Suprapubic skin (tissue), 4 donors: ENCODE results near the gene PMP22. TPM values are rescaled to one million over a fixed set of nuclear protein-coding genes. Genes with fewer than 3 reads are reported as not detected.

Source experiments
- DNase-seq, 2 donors: peaks; one replicate each; pipeline ENCODE4 v3.0.0-alpha.2; 2019; ENCODE audit warnings: low spot score in 2 of 2
- H3K27ac ChIP-seq: fragments of 200-600 bp; sonication (generic); one replicate; pipeline ENCODE4 v1.5.1; 2019
- H3K27me3 ChIP-seq: fragments of 200-600 bp; sonication (generic); one replicate; pipeline ENCODE4 v1.5.1; 2019
- H3K36me3 ChIP-seq: fragments of 200-600 bp; sonication (generic); one replicate; pipeline ENCODE4 v1.5.1; 2019
- H3K4me1 ChIP-seq: fragments of 200-600 bp; sonication (generic); one replicate; pipeline ENCODE4 v1.5.1; 2019
- H3K4me3 ChIP-seq: fragments of 200-600 bp; sonication (generic); one replicate; pipeline ENCODE4 v1.5.1; 2019; ENCODE audit warnings: mild to moderate bottlenecking
- H3K9me3 ChIP-seq: fragments of 200-600 bp; sonication (generic); one replicate; pipeline ENCODE4 v1.5.1; 2019
- CTCF ChIP-seq, 2 donors: fragments of 200-600 bp in 1 of 2; fragments of 450-650 bp in 1 of 2; sonication (generic) in 1 of 2; IDR thresholded peaks; one replicate each; pipeline ENCODE4 v1.5.1; 2016 to 2019; ENCODE audit warnings: antibody characterized with exemption in 2 of 2, mild to moderate bottlenecking in 1 of 2, moderate library complexity in 1 of 2
- EP300 ChIP-seq: sonication (generic); formaldehyde crosslinking; IDR thresholded peaks from one replicate; pipeline ENCODE4 v1.6.1; 2017; ENCODE audit warnings: antibody characterized with exemption
- POLR2A ChIP-seq, 2 donors: fragments of 450-650 bp; IDR thresholded peaks; one replicate each; pipeline ENCODE4 v1.6.1; 2017; ENCODE audit warnings: antibody characterized with exemption in 2 of 2, mild to moderate bottlenecking in 2 of 2, moderate library complexity in 2 of 2
- POLR2AphosphoS5 ChIP-seq, 3 donors: sonication (generic); formaldehyde crosslinking; IDR thresholded peaks; one replicate each; pipeline ENCODE4 v1.6.1; 2017; ENCODE audit warnings: antibody characterized with exemption in 3 of 3
- WGBS: methylation state at CpG from one replicate; pipeline ENCODE4 v1.1.5; 2018; 5-methylcytosine and 5-hydroxymethylcytosine counted together
- total RNA-seq, 4 donors: library from RNA; depleted of rRNA; stranded (reverse); fragments of >200 nt; gene quantifications; one replicate each; pipeline ENCODE4 v1.1.0, GENCODE V29; 2016

PMP22 gene
- total RNA-seq, 4 donors from 2014 or later: 55.1 to 143 (median 87.1) TPM

DNA sequence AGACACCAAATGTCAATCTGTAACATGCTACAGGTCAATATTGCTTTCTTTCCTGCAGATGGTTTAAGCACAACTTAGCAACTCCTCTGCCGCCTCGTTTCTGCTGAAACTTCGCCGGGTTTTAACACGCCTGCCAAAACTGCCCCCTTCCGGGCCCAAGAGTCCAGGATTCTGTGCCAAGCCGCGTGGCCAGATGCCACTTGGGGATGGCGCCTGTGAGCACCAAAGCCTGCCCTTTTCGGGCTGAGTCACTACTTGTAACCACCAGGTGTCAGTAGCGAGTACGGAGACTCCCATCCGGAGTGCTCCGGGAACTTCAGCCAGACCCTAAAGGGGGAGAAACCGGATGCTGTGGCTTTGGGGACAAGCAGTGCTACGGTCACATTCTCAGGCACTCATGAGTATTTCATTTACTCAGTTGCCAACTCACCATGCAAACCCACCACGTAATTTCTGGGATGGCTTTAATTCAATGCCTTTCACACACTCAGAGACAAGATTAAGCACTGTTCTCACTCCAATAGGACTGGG lies 7.8 kb downstream of the PMP22 start:
- peak overlapping the region; percentile 1 for H3K27ac ChIP-seq
- H3K27me3 ChIP-seq: no peaks in the 10 kb centered on the region
- TF ChIP-seq POLR2AphosphoS5 (IDR thresholded peaks at IDR 0.05) (peak in 2 of 3 donors; percentile 46 to 47), POLR2A (IDR thresholded peaks at IDR 0.05) (no peak), EP300 (no peak), CTCF (IDR thresholded peaks at IDR 0.05) (peak; percentile 38 to 81)
- WGBS: 0% methylated on average over 14 of the region's 17 CpGs
- H3K4me1 ChIP-seq: peaks cover 73% of the 10 kb centered on the region
- peaks cover 26% of the 10 kb centered on the region for H3K36me3 ChIP-seq
- H3K9me3 ChIP-seq: no peaks in the 10 kb centered on the region
- DNase-seq: peak; percentile 86 to 90
- H3K4me3 ChIP-seq: peak overlapping the region; percentile 67

GRCh38 chr17:15256689-15257088 lies 8.4 kb downstream of the PMP22 start:
- DNase-seq: no peak
- Histone ChIP-seq H3K36me3 (peaks cover 28% of the 10 kb centered on the region), H3K4me3 (peak overlapping the region; percentile 67), H3K9me3 (no peaks in the 10 kb centered on the region), H3K4me1 (peaks cover 77% of the 10 kb centered on the region), H3K27me3 (no peaks in the 10 kb centered on the region), H3K27ac (peak overlapping the region; percentile 1)
- 34% methylated on average over 7 of the region's 7 CpGs for WGBS
- TF ChIP-seq POLR2A (IDR thresholded peaks at IDR 0.05): no peak
- no peak for TF ChIP-seq EP300
- TF ChIP-seq POLR2AphosphoS5 (IDR thresholded peaks at IDR 0.05): no peak
- no peak for TF ChIP-seq CTCF (IDR thresholded peaks at IDR 0.05)

DNA sequence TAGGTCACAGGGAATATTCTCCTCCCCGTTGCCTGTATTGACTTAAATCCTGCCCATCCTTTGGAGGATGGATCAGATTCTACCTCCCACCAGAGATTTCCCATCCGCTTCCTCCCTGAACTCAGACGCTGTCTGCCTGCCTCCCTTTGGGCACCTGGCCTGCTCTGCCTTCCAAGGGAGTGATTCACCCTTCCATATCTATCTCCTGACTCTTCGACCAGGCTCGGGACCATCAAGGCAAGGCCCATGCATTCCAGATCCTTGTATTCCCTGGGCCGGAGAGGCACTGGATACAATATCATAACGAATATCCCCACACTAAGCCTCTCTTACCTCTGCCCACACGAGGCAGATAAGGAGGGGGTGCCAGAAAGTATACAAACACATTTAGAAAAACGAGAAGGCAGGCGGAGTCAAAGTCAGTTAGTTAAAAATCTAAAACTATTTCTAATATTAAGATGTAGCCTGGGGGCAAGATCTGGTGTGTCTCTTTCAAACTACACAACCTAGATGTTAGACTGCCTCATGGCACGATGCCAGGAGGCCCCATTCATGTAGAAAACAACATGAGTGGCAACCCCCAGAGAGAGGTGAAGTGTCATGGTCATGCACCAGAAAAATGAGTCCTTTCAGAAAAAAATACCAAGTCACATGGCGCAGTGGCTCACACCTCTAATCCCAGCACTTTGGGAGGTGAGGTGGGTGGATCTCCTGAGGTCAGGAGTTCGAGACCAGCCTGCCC lies 9.2 kb downstream of the PMP22 start:
- H3K9me3 ChIP-seq: no peaks in the 10 kb centered on the region
- no peak for TF ChIP-seq POLR2AphosphoS5 (IDR thresholded peaks at IDR 0.05)
- no peak for TF ChIP-seq CTCF (IDR thresholded peaks at IDR 0.05)
- no peak for TF ChIP-seq EP300
- TF ChIP-seq POLR2A (IDR thresholded peaks at IDR 0.05): no peak
- peaks cover 35% of the 10 kb centered on the region for H3K36me3 ChIP-seq
- H3K4me1 ChIP-seq: peaks cover 77% of the 10 kb centered on the region
- H3K27me3 ChIP-seq: no peaks in the 10 kb centered on the region
- peak overlapping the region; percentile 46 for H3K27ac ChIP-seq
- no peak for DNase-seq
- WGBS: 61% methylated on average over 13 of the region's 13 CpGs
- no peak overlapping the region for H3K4me3 ChIP-seq

- H3K9me3 ChIP-seq: no peaks in the 10 kb centered on the region
- 69% methylated on average over 11 of the region's 11 CpGs for WGBS
- no peak for TF ChIP-seq POLR2A (IDR thresholded peaks at IDR 0.05)
- TF ChIP-seq POLR2AphosphoS5 (IDR thresholded peaks at IDR 0.05): no peak
- no peak for TF ChIP-seq EP300
- TF ChIP-seq CTCF (IDR thresholded peaks at IDR 0.05): no peak
- no peak overlapping the region for H3K4me3 ChIP-seq
- H3K36me3 ChIP-seq: peaks cover 43% of the 10 kb centered on the region
- no peak for DNase-seq
- peaks cover 70% of the 10 kb centered on the region for H3K4me1 ChIP-seq
- H3K27me3 ChIP-seq: no peaks in the 10 kb centered on the region
- peak overlapping the region; percentile 15 for H3K27ac ChIP-seq
Observed at GRCh38 chr17:15250135-15250860, 14.8 kb downstream of the PMP22 start.

- WGBS: 45% methylated on average over 5 of the region's 5 CpGs
- Histone ChIP-seq H3K4me1 (peaks cover 75% of the 10 kb centered on the region), H3K4me3 (no peak overlapping the region), H3K36me3 (peaks cover 43% of the 10 kb centered on the region), H3K27ac (peak overlapping the region; percentile 11), H3K9me3 (no peaks in the 10 kb centered on the region), H3K27me3 (no peaks in the 10 kb centered on the region)
- TF ChIP-seq POLR2AphosphoS5 (IDR thresholded peaks at IDR 0.05) (no peak), EP300 (no peak), POLR2A (IDR thresholded peaks at IDR 0.05) (no peak), CTCF (IDR thresholded peaks at IDR 0.05) (no peak)
- DNase-seq: no peak
Observed at GRCh38 chr17:15249487-15249886, 15.6 kb downstream of the PMP22 start.
